GM23338 (cell line): ENCODE results near the gene NAPB. TPM values are rescaled to one million over a fixed set of nuclear protein-coding genes. Genes with fewer than 3 reads are reported as not detected.
A peak's percentile ranks its signal among the peaks of the same experiment; 100 is the strongest.

Experiments
- ATAC-seq: fragments of 200-7000 bp; cut with Tn5 transposase; 3 replicates; pipeline ENCODE4 v1.9.1; 2020
- DNase-seq: peaks from one replicate; pipeline ENCODE4 v3.0.0-alpha.2; 2015; ENCODE audit warnings: low spot score
- H2AFZ ChIP-seq: fragments of 200-600 bp; sonication (generic); 2 replicates; pipeline ENCODE4 v1.8.0; 2016; ENCODE audit warnings: antibody characterized with exemption, mild to moderate bottlenecking, moderate library complexity
- H3F3A ChIP-seq: fragments of 200-600 bp; sonication (generic); replicated peaks from 2 replicates; pipeline ENCODE4 v1.8.0; 2017; ENCODE audit warnings: antibody characterized with exemption, mixed run types, low read depth
- H3K27ac ChIP-seq: fragments of 200-600 bp; sonication (generic); 2 replicates; pipeline ENCODE4 v1.6.1; 2016; ENCODE audit warnings: low read depth
- H3K27me3 ChIP-seq: fragments of 200-600 bp; sonication (generic); 2 replicates; pipeline ENCODE4 v1.8.0; 2016; ENCODE audit warnings: mild to moderate bottlenecking, mixed run types, moderate library complexity; ENCODE audit not compliant: insufficient read depth
- H3K36me3 ChIP-seq: fragments of 200-600 bp; sonication (generic); 2 replicates; pipeline ENCODE4 v1.8.0; 2016; ENCODE audit warnings: mild to moderate bottlenecking; ENCODE audit not compliant: insufficient read depth
- H3K4me1 ChIP-seq: fragments of 200-600 bp; sonication (generic); 2 replicates; pipeline ENCODE4 v1.8.0; 2016; ENCODE audit warnings: mild to moderate bottlenecking, moderate library complexity; ENCODE audit not compliant: insufficient read depth
- H3K4me2 ChIP-seq: fragments of 200-600 bp; sonication (generic); 2 replicates; pipeline ENCODE4 v1.7.1; 2017; ENCODE audit warnings: mixed run types
- H3K4me3 ChIP-seq: fragments of 200-600 bp; sonication (generic); 2 replicates; pipeline ENCODE4 v1.6.1; 2016; ENCODE audit warnings: mixed run types
- H3K79me2 ChIP-seq: fragments of 200-600 bp; sonication (generic); replicated peaks from 2 replicates; pipeline ENCODE4 v1.8.0; 2017; ENCODE audit warnings: mild to moderate bottlenecking; ENCODE audit not compliant: insufficient read depth
- H3K9me2 ChIP-seq: fragments of 200-600 bp; sonication (generic); 2 replicates; pipeline ENCODE4 v1.8.0; 2017; ENCODE audit not compliant: insufficient read depth
- H4K20me1 ChIP-seq: fragments of 200-600 bp; sonication (generic); replicated peaks from 2 replicates; pipeline ENCODE4 v1.8.0; 2017; ENCODE audit warnings: mild to moderate bottlenecking; ENCODE audit not compliant: insufficient read depth
- H3K27ac Mint-ChIP-seq: 2 replicates; pipeline ENCODE4 v1.8.0; 2020; ENCODE audit warnings: inconsistent platforms, mild to moderate bottlenecking, moderate library complexity, mixed read lengths
- H3K27me3 Mint-ChIP-seq: 3 replicates; pipeline ENCODE4 v1.8.0; 2022; ENCODE audit warnings: low read depth, mild to moderate bottlenecking, moderate library complexity, mixed read lengths, inconsistent platforms; ENCODE audit not compliant: insufficient read depth, poor library complexity
- H3K36me3 Mint-ChIP-seq: 3 replicates; pipeline ENCODE4 v1.8.0; 2021; ENCODE audit warnings: low read depth, mild to moderate bottlenecking, inconsistent platforms, moderate library complexity, mixed read lengths
- H3K4me1 Mint-ChIP-seq: 3 replicates; pipeline ENCODE4 v1.8.0; 2020; ENCODE audit warnings: mild to moderate bottlenecking, inconsistent platforms, mixed read lengths
- H3K4me3 Mint-ChIP-seq: 3 replicates; pipeline ENCODE4 v1.8.0; 2021; ENCODE audit warnings: moderate library complexity, mild to moderate bottlenecking, inconsistent platforms, mixed read lengths
- H3K9me3 Mint-ChIP-seq: 3 replicates; pipeline ENCODE4 v1.8.0; 2020; ENCODE audit warnings: moderate library complexity, mild to moderate bottlenecking, inconsistent platforms, mixed read lengths
- CREB1 ChIP-seq: fragments of 250-450 bp; sonication (Bioruptor Pico); IDR thresholded peaks from 2 replicates; pipeline ENCODE4 v1.5.0; 2020; ENCODE audit warnings: low read depth, mild to moderate bottlenecking, moderate library complexity
- CTCF ChIP-seq, 2 experiments: fragments of 200-600 bp in 1 of 2; sonication (generic) in 1 of 2; conservative IDR thresholded peaks; 2 replicates each; pipeline versions ENCODE4 v1.5.1 to v1.6.1; 2016 to 2017; ENCODE audit warnings: antibody characterized with exemption in 2 of 2, low read depth in 2 of 2, mild to moderate bottlenecking in 2 of 2, moderate library complexity in 1 of 2
- ETS1 ChIP-seq: IDR thresholded peaks from 2 replicates; pipeline ENCODE4 v1.6.1; 2016; ENCODE audit warnings: antibody characterized with exemption
- EZH2phosphoT487 ChIP-seq: fragments of 200-600 bp; sonication (generic); IDR thresholded peaks from one replicate; pipeline ENCODE4 v1.8.1; 2018; ENCODE audit warnings: antibody characterized with exemption; ENCODE audit not compliant: unreplicated experiment
- JUNB ChIP-seq: IDR thresholded peaks from one replicate; pipeline ENCODE4 v1.6.1; 2016; ENCODE audit warnings: antibody characterized with exemption; ENCODE audit not compliant: unreplicated experiment
- NANOG ChIP-seq: IDR thresholded peaks from 2 replicates; pipeline ENCODE4 v1.6.1; 2016; ENCODE audit warnings: antibody characterized with exemption, borderline replicate concordance
- POLR2AphosphoS5 ChIP-seq: IDR thresholded peaks from 2 replicates; pipeline ENCODE4 v1.6.1; 2016; ENCODE audit warnings: antibody characterized with exemption, low read depth
- ZNF114 ChIP-seq: fragments of 250-450 bp; sonication (Bioruptor Pico); IDR thresholded peaks from 2 replicates; pipeline ENCODE4 v1.5.0; 2020; ENCODE audit warnings: mild to moderate bottlenecking, moderate library complexity
- ZNF331 ChIP-seq: fragments of 250-450 bp; sonication (Bioruptor Pico); IDR thresholded peaks from 2 replicates; pipeline ENCODE4 v1.5.0; 2020; ENCODE audit warnings: low read depth, mild to moderate bottlenecking, moderate library complexity
- polyA plus RNA-seq: library from polyadenylated mRNA; unstranded; fragments of >200 nt; fragmentation: Nextera tagmentation; extraction: Ambion mirVana; gene quantifications from 2 replicates; pipeline ENCODE4 v1.2.1, GENCODE V29; 2016
- total RNA-seq: library from RNA; depleted of rRNA; stranded (reverse); fragments of >200 nt; shearing (Covaris generic); gene quantifications from 2 replicates; pipeline ENCODE4 v1.2.3, GENCODE V29; 2014
- TF ChIP-seq, protein P1 (sequence below): fragments of 250-450 bp; sonication (Bioruptor Pico); IDR thresholded peaks from 2 replicates; pipeline ENCODE4 v1.5.0; 2020; ENCODE audit warnings: mild to moderate bottlenecking, moderate library complexity

The NAPB gene
- total and polyA plus RNA-seq, 2 experiments from 2014 or later, result 7.3 to 18.1 TPM

GRCh38 chr20:23446505-23446904 lies 25.2 kb upstream of the NAPB start:
- ATAC-seq, result peak; percentile 82
- Histone ChIP-seq H3K79me2 (no peaks in the 10 kb centered on the region), H3K9me2 (no peaks in the 10 kb centered on the region), H3K36me3 (no peaks in the 10 kb centered on the region), H3K27ac (no peak overlapping the region), H3K4me1 (no peaks in the 10 kb centered on the region), H3K27me3 (no peaks in the 10 kb centered on the region), H3F3A (no peaks in the 10 kb centered on the region), H2AFZ (peak overlapping the region; percentile 95), H3K4me2 (no peak overlapping the region), H3K4me3 (no peak overlapping the region), H4K20me1 (no peaks in the 10 kb centered on the region)
- peaks cover 4% of the 10 kb centered on the region; the same call in 2 of the 3 replicates for H3K4me1 Mint-ChIP-seq
- H3K4me3 Mint-ChIP-seq, result no peak overlapping the region
- DNase-seq, result peak; percentile 79
- no peak overlapping the region for H3K27ac Mint-ChIP-seq
- H3K36me3 Mint-ChIP-seq, result no peaks in the 10 kb centered on the region
- no peak for TF ChIP-seq ZNF114 (CRISPR knock-in tag)
- TF ChIP-seq ZNF331, result no peak
- TF ChIP-seq CTCF (conservative IDR thresholded peaks at IDR 0.05; ENCODE audit: low read depth in 2 of 2), result peak; percentile 90 to 95
- no peaks in the 10 kb centered on the region for H3K9me3 Mint-ChIP-seq
- peaks cover 5% of the 10 kb centered on the region for H3K27me3 Mint-ChIP-seq

- no peak overlapping the region for H3K4me3 ChIP-seq
- no peak for TF ChIP-seq ZNF331
- TF ChIP-seq NANOG, result no peak
- no peak for TF ChIP-seq POLR2AphosphoS5
- no peak for TF ChIP-seq ETS1
- TF ChIP-seq CREB1, result no peak
- TF ChIP-seq CTCF (conservative IDR thresholded peaks at IDR 0.05; ENCODE audit: low read depth in 2 of 2), result no peak
- no peak for TF ChIP-seq EZH2phosphoT487
- no peak for TF ChIP-seq ZNF114 (CRISPR knock-in tag)
- TF ChIP-seq, protein P1, sequence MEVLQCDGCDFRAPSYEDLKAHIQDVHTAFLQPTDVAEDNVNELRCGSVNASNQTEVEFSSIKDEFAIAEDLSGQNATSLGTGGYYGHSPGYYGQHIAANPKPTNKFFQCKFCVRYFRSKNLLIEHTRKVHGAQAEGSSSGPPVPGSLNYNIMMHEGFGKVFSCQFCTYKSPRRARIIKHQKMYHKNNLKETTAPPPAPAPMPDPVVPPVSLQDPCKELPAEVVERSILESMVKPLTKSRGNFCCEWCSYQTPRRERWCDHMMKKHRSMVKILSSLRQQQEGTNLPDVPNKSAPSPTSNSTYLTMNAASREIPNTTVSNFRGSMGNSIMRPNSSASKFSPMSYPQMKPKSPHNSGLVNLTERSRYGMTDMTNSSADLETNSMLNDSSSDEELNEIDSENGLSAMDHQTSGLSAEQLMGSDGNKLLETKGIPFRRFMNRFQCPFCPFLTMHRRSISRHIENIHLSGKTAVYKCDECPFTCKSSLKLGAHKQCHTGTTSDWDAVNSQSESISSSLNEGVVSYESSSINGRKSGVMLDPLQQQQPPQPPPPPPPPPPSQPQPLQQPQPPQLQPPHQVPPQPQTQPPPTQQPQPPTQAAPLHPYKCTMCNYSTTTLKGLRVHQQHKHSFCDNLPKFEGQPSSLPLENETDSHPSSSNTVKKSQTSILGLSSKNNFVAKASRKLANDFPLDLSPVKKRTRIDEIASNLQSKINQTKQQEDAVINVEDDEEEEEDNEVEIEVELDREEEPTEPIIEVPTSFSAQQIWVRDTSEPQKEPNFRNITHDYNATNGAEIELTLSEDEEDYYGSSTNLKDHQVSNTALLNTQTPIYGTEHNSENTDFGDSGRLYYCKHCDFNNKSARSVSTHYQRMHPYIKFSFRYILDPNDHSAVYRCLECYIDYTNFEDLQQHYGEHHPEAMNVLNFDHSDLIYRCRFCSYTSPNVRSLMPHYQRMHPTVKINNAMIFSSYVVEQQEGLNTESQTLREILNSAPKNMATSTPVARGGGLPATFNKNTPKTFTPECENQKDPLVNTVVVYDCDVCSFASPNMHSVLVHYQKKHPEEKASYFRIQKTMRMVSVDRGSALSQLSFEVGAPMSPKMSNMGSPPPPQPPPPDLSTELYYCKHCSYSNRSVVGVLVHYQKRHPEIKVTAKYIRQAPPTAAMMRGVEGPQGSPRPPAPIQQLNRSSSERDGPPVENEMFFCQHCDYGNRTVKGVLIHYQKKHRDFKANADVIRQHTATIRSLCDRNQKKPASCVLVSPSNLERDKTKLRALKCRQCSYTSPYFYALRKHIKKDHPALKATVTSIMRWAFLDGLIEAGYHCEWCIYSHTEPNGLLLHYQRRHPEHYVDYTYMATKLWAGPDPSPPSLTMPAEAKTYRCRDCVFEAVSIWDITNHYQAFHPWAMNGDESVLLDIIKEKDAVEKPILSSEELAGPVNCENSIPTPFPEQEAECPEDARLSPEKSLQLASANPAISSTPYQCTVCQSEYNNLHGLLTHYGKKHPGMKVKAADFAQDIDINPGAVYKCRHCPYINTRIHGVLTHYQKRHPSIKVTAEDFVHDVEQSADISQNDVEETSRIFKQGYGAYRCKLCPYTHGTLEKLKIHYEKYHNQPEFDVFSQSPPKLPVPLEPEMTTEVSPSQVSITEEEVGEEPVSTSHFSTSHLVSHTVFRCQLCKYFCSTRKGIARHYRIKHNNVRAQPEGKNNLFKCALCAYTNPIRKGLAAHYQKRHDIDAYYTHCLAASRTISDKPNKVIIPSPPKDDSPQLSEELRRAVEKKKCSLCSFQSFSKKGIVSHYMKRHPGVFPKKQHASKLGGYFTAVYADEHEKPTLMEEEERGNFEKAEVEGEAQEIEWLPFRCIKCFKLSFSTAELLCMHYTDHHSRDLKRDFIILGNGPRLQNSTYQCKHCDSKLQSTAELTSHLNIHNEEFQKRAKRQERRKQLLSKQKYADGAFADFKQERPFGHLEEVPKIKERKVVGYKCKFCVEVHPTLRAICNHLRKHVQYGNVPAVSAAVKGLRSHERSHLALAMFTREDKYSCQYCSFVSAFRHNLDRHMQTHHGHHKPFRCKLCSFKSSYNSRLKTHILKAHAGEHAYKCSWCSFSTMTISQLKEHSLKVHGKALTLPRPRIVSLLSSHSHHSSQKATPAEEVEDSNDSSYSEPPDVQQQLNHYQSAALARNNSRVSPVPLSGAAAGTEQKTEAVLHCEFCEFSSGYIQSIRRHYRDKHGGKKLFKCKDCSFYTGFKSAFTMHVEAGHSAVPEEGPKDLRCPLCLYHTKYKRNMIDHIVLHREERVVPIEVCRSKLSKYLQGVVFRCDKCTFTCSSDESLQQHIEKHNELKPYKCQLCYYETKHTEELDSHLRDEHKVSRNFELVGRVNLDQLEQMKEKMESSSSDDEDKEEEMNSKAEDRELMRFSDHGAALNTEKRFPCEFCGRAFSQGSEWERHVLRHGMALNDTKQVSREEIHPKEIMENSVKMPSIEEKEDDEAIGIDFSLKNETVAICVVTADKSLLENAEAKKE (CRISPR knock-in tag), result no peak
- TF ChIP-seq JUNB, result no peak
These were observed 24.4 kb upstream of the NAPB start for GRCh38 chr20:23445596-23446217.

More at GRCh38 chr20:23445596-23446217, 24.4 kb upstream of the NAPB start:
- H3K79me2 ChIP-seq, result no peaks in the 10 kb centered on the region
- Mint-ChIP-seq H3K27ac (no peak overlapping the region), H3K9me3 (no peaks in the 10 kb centered on the region), H3K4me1 (peaks cover 4% of the 10 kb centered on the region; the same call in 2 of the 3 replicates), H3K27me3 (peaks cover 2% of the 10 kb centered on the region), H3K36me3 (no peaks in the 10 kb centered on the region), H3K4me3 (no peak overlapping the region)
- no peaks in the 10 kb centered on the region for H3K27me3 ChIP-seq
- no peaks in the 10 kb centered on the region for H3K9me2 ChIP-seq
- ATAC-seq (no peak), DNase-seq (no peak)
- H3F3A ChIP-seq, result no peaks in the 10 kb centered on the region
- H3K4me1 ChIP-seq, result no peaks in the 10 kb centered on the region
- H3K36me3 ChIP-seq, result no peaks in the 10 kb centered on the region
- no peaks in the 10 kb centered on the region for H4K20me1 ChIP-seq
- H2AFZ ChIP-seq, result 0 out of 2 replicates have a peak overlapping the region, but pooled peaks have one; percentile 32
- H3K4me2 ChIP-seq, result no peak overlapping the region
- no peak overlapping the region for H3K27ac ChIP-seq
